K562 (cell line): ENCODE data around the gene CD55. TPM values are rescaled to one million over a fixed set of nuclear protein-coding genes. Genes with fewer than 3 reads are reported as not detected.

Experiments
- ATF6 ChIP-seq: sonication (generic); formaldehyde crosslinking; IDR thresholded peaks from 2 replicates; pipeline ENCODE4 v1.4.0; 2020; ENCODE audit warnings: mild to moderate bottlenecking, missing genetic modification reagents
- BRF2 ChIP-seq: IDR thresholded peaks from 3 replicates; pipeline ENCODE4 v1.6.1; 2011; ENCODE audit warnings: borderline replicate concordance, mild to moderate bottlenecking; ENCODE audit not compliant: insufficient read length, insufficient read depth
- COPS2 ChIP-seq: fragments of 450-650 bp; conservative IDR thresholded peaks from 2 replicates; pipeline ENCODE4 v1.6.1; 2016; ENCODE audit warnings: mild to moderate bottlenecking, moderate library complexity
- CSDE1 ChIP-seq, 2 experiments: fragments of 450-650 bp; IDR thresholded peaks; 2 replicates each; pipeline ENCODE4 v1.6.1; 2016; ENCODE audit warnings: mild to moderate bottlenecking in 1 of 2
- ESRRA ChIP-seq: fragments of 450-650 bp; IDR thresholded peaks from 2 replicates; pipeline ENCODE4 v1.6.1; 2014; ENCODE audit warnings: low read depth, mild to moderate bottlenecking, moderate library complexity, borderline replicate concordance
- FOXJ3 ChIP-seq: sonication (generic); formaldehyde crosslinking; IDR thresholded peaks from 2 replicates; pipeline ENCODE4 v1.4.0; 2020; ENCODE audit warnings: mild to moderate bottlenecking, missing genetic modification reagents
- FUS ChIP-seq: fragments of 200-400 bp; formaldehyde crosslinking; optimal IDR thresholded peaks from 2 replicates; pipeline ENCODE3; 2017; ENCODE audit warnings: low read depth, low read length
- GATA2 ChIP-seq: sonication (generic); formaldehyde crosslinking; IDR thresholded peaks from 2 replicates; pipeline ENCODE4 v1.4.0; 2020; ENCODE audit warnings: mild to moderate bottlenecking, missing genetic modification reagents
- MED1 ChIP-seq: sonication (generic); formaldehyde crosslinking; IDR thresholded peaks from 2 replicates; pipeline ENCODE4 v1.8.1; 2023; ENCODE audit warnings: missing genetic modification reagents, borderline replicate concordance
- MLLT1 ChIP-seq, 2 experiments: fragments of 450-650 bp; IDR thresholded peaks; 2 replicates each; pipeline ENCODE4 v1.6.1; 2016
- PTRF ChIP-seq: fragments of 450-650 bp; IDR thresholded peaks from 2 replicates; pipeline ENCODE4 v1.6.1; 2016; ENCODE audit warnings: mild to moderate bottlenecking, missing genetic modification characterization, missing compliant biosample characterization
- RFX1 ChIP-seq: fragments of 450-650 bp; IDR thresholded peaks from 2 replicates; pipeline ENCODE4 v1.6.1; 2016; ENCODE audit warnings: mild to moderate bottlenecking, moderate library complexity
- SAFB2 ChIP-seq: fragments of 200-400 bp; formaldehyde crosslinking; IDR thresholded peaks from 2 replicates; pipeline ENCODE4 v1.6.1; 2018; ENCODE audit warnings: borderline replicate concordance, low read length, low read depth, moderate library complexity; ENCODE audit not compliant: severe bottlenecking
- SMAD3 ChIP-seq: fragments of 450-650 bp; formaldehyde crosslinking; conservative IDR thresholded peaks from 2 replicates; pipeline ENCODE4 v1.4.0; 2020; ENCODE audit warnings: mild to moderate bottlenecking
- SMC3 ChIP-seq: conservative IDR thresholded peaks from 2 replicates; pipeline ENCODE4 v1.6.1; 2011; ENCODE audit warnings: low read depth, low read length, improper control_type of control experiment; ENCODE audit not compliant: insufficient read depth
- SP2 ChIP-seq: IDR thresholded peaks from 2 replicates; pipeline ENCODE4 v1.6.1; 2011; ENCODE audit warnings: mild to moderate bottlenecking, low read depth, low read length, moderate library complexity; ENCODE audit not compliant: poor library complexity, severe bottlenecking; ENCODE audit errors: extremely low read depth
- SRSF3 ChIP-seq: fragments of 200-400 bp; formaldehyde crosslinking; IDR thresholded peaks from 2 replicates; pipeline ENCODE4 v1.6.1; 2016; ENCODE audit warnings: mild to moderate bottlenecking, low read length, moderate library complexity; ENCODE audit not compliant: insufficient read depth
- TAL1 ChIP-seq: fragments of 450-650 bp; IDR thresholded peaks from 2 replicates; pipeline ENCODE4 v1.6.1; 2016; ENCODE audit warnings: mild to moderate bottlenecking
- TEAD4 ChIP-seq, 2 experiments: sonication (generic) in 1 of 2; formaldehyde crosslinking in 1 of 2; IDR thresholded peaks; 2 replicates each; pipeline versions ENCODE4 v1.6.1 to v1.8.0; 2012 to 2022; ENCODE audit warnings: borderline replicate concordance in 1 of 2, inconsistent platforms in 1 of 2, low read length in 1 of 2, mild to moderate bottlenecking in 1 of 2, missing genetic modification reagents in 1 of 2
- TRIM28 ChIP-seq: fragments of 450-650 bp; IDR thresholded peaks from 2 replicates; pipeline ENCODE4 v1.6.1; 2017
- ZNF217 ChIP-seq: sonication (generic); formaldehyde crosslinking; IDR thresholded peaks from 2 replicates; pipeline ENCODE4 v1.8.0; 2022; ENCODE audit warnings: mild to moderate bottlenecking, missing genetic modification reagents
- ZNF431 ChIP-seq: sonication (generic); formaldehyde crosslinking; IDR thresholded peaks from 2 replicates; pipeline ENCODE4 v1.8.0; 2022; ENCODE audit warnings: mild to moderate bottlenecking, missing genetic modification reagents
- polyA plus RNA-seq, 8 experiments: library from polyadenylated mRNA; depleted of rRNA in 4 of 8; stranded (reverse) in 5 of 8; unstranded in 3 of 8; fragments of >200 nt; fragmentation: Nextera tagmentation in 2 of 8; fragmentation: Illumina TruSeq in 1 of 8; extraction: Ambion mirVana in 2 of 8; extraction: Trizol in 1 of 8; gene quantifications; 2 replicates each; pipeline versions ENCODE4 v1.2.1 to v1.2.3, GENCODE V29; 2011 to 2014; ENCODE audit warnings: inconsistent platforms in 1 of 8, missing spikeins in 1 of 8
- total RNA-seq, 7 experiments: library from RNA; depleted of rRNA in 6 of 7; stranded (reverse); fragments of >200 nt in 6 of 7; fragmentation: Illumina TruSeq in 2 of 7; extraction: Trizol in 2 of 7; gene quantifications; 2 replicates each; pipeline versions ENCODE4 v1.2.1 to v1.2.3, GENCODE V29; 2011 to 2021; ENCODE audit warnings: low replicate concordance in 1 of 7

Gene CD55
- total and polyA plus RNA-seq, 9 of the 15 experiments (the other 6 are each of a cell fraction or from before 2014, with no cell fraction given), result 17.7 to 150 (median 97.0) TPM

GRCh38 chr1:207321790-207322645 is 540 bp downstream of the CD55 start (continued):
- TF ChIP-seq SMAD3 (CRISPR knock-in tag), result 0 out of 2 replicates have a peak, but pooled peaks have one; percentile 32
- no peak for TF ChIP-seq BRF2
- no peak for TF ChIP-seq SAFB2
- TF ChIP-seq COPS2, result no peak
- TF ChIP-seq ESRRA, result no peak
- no peak for TF ChIP-seq TEAD4 (IDR thresholded peaks at IDR 0.05; ENCODE audit: low read length)
- TF ChIP-seq TEAD4 (CRISPR knock-in tag; IDR thresholded peaks at IDR 0.05; ENCODE audit: borderline replicate concordance), result peak; percentile 59
- TF ChIP-seq SRSF3, result 0 out of 2 replicates have a peak, but pooled peaks have one; percentile 79
- peak; percentile 55; the same call in 1 of the 2 replicates for TF ChIP-seq ZNF431
- TF ChIP-seq RFX1, result no peak; the same call in 1 of the 2 replicates
- no peak for TF ChIP-seq PTRF (tag)
- TF ChIP-seq SP2, result no peak
- TF ChIP-seq CSDE1 (IDR thresholded peaks at IDR 0.05), result no peak; a peak in 1 of 4 replicates
- TF ChIP-seq ZNF217, result no peak
- no peak; the same call in 1 of the 2 replicates for TF ChIP-seq ATF6 (CRISPR knock-in tag)
- no peak for TF ChIP-seq FOXJ3 (CRISPR knock-in tag)
- no peak for TF ChIP-seq MED1 (CRISPR knock-in tag)
- TF ChIP-seq SMC3, result no peak; the same call in 1 of the 2 replicates
- TF ChIP-seq GATA2 (CRISPR knock-in tag), result no peak
- no peak for TF ChIP-seq TAL1
- TF ChIP-seq FUS, result peak; percentile 59
- TF ChIP-seq TRIM28, result no peak
- no peak; a peak in 1 of 4 replicates for TF ChIP-seq MLLT1 (IDR thresholded peaks at IDR 0.05)
